H1 (cell line): ENCODE data around the gene GRID1. TPM values are rescaled to one million over a fixed set of nuclear protein-coding genes. Genes with fewer than 3 reads are reported as not detected.

Experiments used
- CTCF ChIA-PET: fragments of 300-600 bp; sonication (Branson Sonifier 250); formaldehyde crosslinking; loops from one replicate; lab custom pipeline; 2021; ENCODE audit not compliant: partially characterized antibody; lab: Charles Lee
- POLR2A ChIA-PET: fragments of 300-600 bp; sonication (Branson Sonifier 250); formaldehyde crosslinking; loops from one replicate; lab custom pipeline; 2021; ENCODE audit warnings: inconsistent platforms; ENCODE audit not compliant: partially characterized antibody; lab: Charles Lee
- DNase-seq, 2 experiments: peaks; one replicate each; pipeline versions ENCODE4 v3.0.0 to v3.0.0-alpha.2; 2010 to 2022; ENCODE audit warnings: low spot score in 2 of 2, low read depth in 1 of 2, mixed read lengths in 1 of 2
- FAIRE-seq: peaks from 2 replicates; lab custom pipeline; 2011; peaks lifted over from hg19 to GRCh38; lab: Jason Lieb, UNC
- H2AFZ ChIP-seq: 2 replicates; pipeline ENCODE4 v1.8.1; 2012; ENCODE audit warnings: low read length, inconsistent platforms
- H2AK5ac ChIP-seq: 2 replicates; pipeline ENCODE4 v1.6.1; 2013; ENCODE audit warnings: low read depth, low read length
- H2BK120ac ChIP-seq: replicated peaks from 2 replicates; pipeline ENCODE3; 2013; ENCODE audit warnings: low read depth, low read length, inconsistent platforms
- H2BK12ac ChIP-seq: 2 replicates; pipeline ENCODE4 v1.6.1; 2013; ENCODE audit warnings: low read depth, low read length
- H2BK15ac ChIP-seq: 2 replicates; pipeline ENCODE4 v1.6.1; 2013; ENCODE audit warnings: low read length
- H2BK20ac ChIP-seq: 2 replicates; pipeline ENCODE4 v1.6.1; 2013; ENCODE audit warnings: low read length
- H2BK5ac ChIP-seq: 2 replicates; pipeline ENCODE4 v1.6.1; 2013; ENCODE audit warnings: low read depth, low read length
- H3K14ac ChIP-seq: 2 replicates; pipeline ENCODE4 v1.6.1; 2013; ENCODE audit warnings: inconsistent platforms; ENCODE audit not compliant: insufficient read length
- H3K18ac ChIP-seq: 2 replicates; pipeline ENCODE4 v1.6.1; 2013; ENCODE audit warnings: low read length; ENCODE audit errors: extremely low read depth
- H3K23ac ChIP-seq: 2 replicates; pipeline ENCODE4 v1.6.1; 2013; ENCODE audit warnings: inconsistent platforms; ENCODE audit not compliant: insufficient read length
- H3K23me2 ChIP-seq: 2 replicates; pipeline ENCODE4 v1.6.1; 2013; ENCODE audit warnings: low read depth, low read length
- H3K27ac ChIP-seq: 2 replicates; pipeline ENCODE4 v1.6.1; 2011; ENCODE audit warnings: low read depth, low read length, inconsistent platforms
- H3K27me3 ChIP-seq, 4 experiments: replicated peaks in 1 of 4; 1 replicate in 1 of 4; 2 replicates in 3 of 4; pipeline versions ENCODE4 v1.6.1 to v1.8.1; 2011 to 2013; ENCODE audit warnings: low read length in 3 of 4, mild to moderate bottlenecking in 3 of 4, inconsistent platforms in 2 of 4, mixed read lengths in 2 of 4, moderate library complexity in 1 of 4; ENCODE audit not compliant: control insufficient read depth in 3 of 4, insufficient read depth in 3 of 4; ENCODE audit errors: extremely low read depth in 1 of 4
- H3K36me3 ChIP-seq, 4 experiments: 2 replicates each; pipeline versions ENCODE4 v1.6.1 to v1.8.1; 2011 to 2013; ENCODE audit warnings: mild to moderate bottlenecking in 4 of 4, low read length in 3 of 4, moderate library complexity in 2 of 4, control low read depth in 1 of 4, inconsistent platforms in 1 of 4; ENCODE audit not compliant: insufficient read depth in 4 of 4, control insufficient read depth in 2 of 4
- H3K4ac ChIP-seq: replicated peaks from 2 replicates; pipeline ENCODE3; 2013; ENCODE audit warnings: low read length, low read depth, mixed read lengths, inconsistent platforms; ENCODE audit not compliant: insufficient read length
- H3K4me1 ChIP-seq, 4 experiments: replicated peaks in 1 of 4; 1 replicate in 1 of 4; 2 replicates in 3 of 4; pipeline versions ENCODE4 v1.6.1 to v1.8.1; 2011 to 2013; ENCODE audit warnings: low read length in 3 of 4, inconsistent platforms in 2 of 4, mixed read lengths in 1 of 4; ENCODE audit not compliant: insufficient read depth in 4 of 4, control insufficient read depth in 3 of 4
- H3K4me2 ChIP-seq, 2 experiments: 2 replicates each; pipeline versions ENCODE4 v1.6.1 to v1.8.1; 2011 to 2013; ENCODE audit warnings: low read depth in 2 of 2, low read length in 2 of 2, control low read depth in 1 of 2, inconsistent platforms in 1 of 2, mild to moderate bottlenecking in 1 of 2; ENCODE audit not compliant: insufficient read depth in 1 of 2
- H3K4me3 ChIP-seq, 4 experiments: fragments of 200-600, 300-600 bp in 1 of 4; sonication (generic), shearing (Covaris generic), sonication (Bioruptor Twin) in 1 of 4; 2 replicates each; pipeline versions ENCODE4 v1.5.1 to v1.8.1; 2011 to 2016; ENCODE audit warnings: low read length in 4 of 4, low read depth in 3 of 4, control low read depth in 2 of 4, inconsistent platforms in 2 of 4, mild to moderate bottlenecking in 2 of 4, mixed read lengths in 1 of 4, moderate library complexity in 1 of 4; ENCODE audit not compliant: insufficient read depth in 2 of 4; ENCODE audit errors: extremely low read depth in 1 of 4
- H3K56ac ChIP-seq: replicated peaks from 2 replicates; pipeline ENCODE3; 2013; ENCODE audit warnings: low read depth, mild to moderate bottlenecking, mixed read lengths, low read length, inconsistent platforms; ENCODE audit not compliant: insufficient read length
- H3K79me1 ChIP-seq: 2 replicates; pipeline ENCODE4 v1.6.1; 2013; ENCODE audit warnings: low read depth, low read length, control low read depth
- H3K79me2 ChIP-seq, 2 experiments: 2 replicates each; pipeline versions ENCODE4 v1.6.1 to v1.8.1; 2012 to 2013; ENCODE audit warnings: low read length in 2 of 2, mild to moderate bottlenecking in 2 of 2, inconsistent platforms in 1 of 2; ENCODE audit not compliant: insufficient read depth in 2 of 2, control insufficient read depth in 1 of 2
- H3K9ac ChIP-seq, 4 experiments: replicated peaks in 1 of 4; 1 replicate in 1 of 4; 2 replicates in 3 of 4; pipeline versions ENCODE4 v1.6.1 to v1.8.1; 2011 to 2013; ENCODE audit warnings: low read depth in 3 of 4, low read length in 3 of 4, control low read depth in 2 of 4, mild to moderate bottlenecking in 2 of 4, moderate library complexity in 2 of 4, inconsistent platforms in 1 of 4; ENCODE audit errors: extremely low read depth in 1 of 4
- H3K9me3 ChIP-seq, 2 experiments: 2 replicates each; pipeline versions ENCODE4 v1.6.1 to v1.8.1; 2012 to 2013; ENCODE audit warnings: mild to moderate bottlenecking in 2 of 2, moderate library complexity in 2 of 2, control low read depth in 1 of 2, inconsistent platforms in 1 of 2, low read depth in 1 of 2, low read length in 1 of 2, mixed read lengths in 1 of 2; ENCODE audit not compliant: insufficient read depth in 2 of 2
- H4K20me1 ChIP-seq, 2 experiments: replicated peaks in 1 of 2; 2 replicates each; pipeline versions ENCODE3 to v1.8.1; 2011 to 2013; ENCODE audit warnings: inconsistent platforms in 2 of 2, low read length in 2 of 2, mild to moderate bottlenecking in 1 of 2; ENCODE audit not compliant: insufficient read depth in 2 of 2, control insufficient read depth in 1 of 2
- H4K5ac ChIP-seq: 2 replicates; pipeline ENCODE4 v1.6.1; 2013; ENCODE audit warnings: low read length, low read depth, mixed read lengths, inconsistent platforms; ENCODE audit not compliant: insufficient read length
- H4K8ac ChIP-seq: 2 replicates; pipeline ENCODE4 v1.8.0; 2013; ENCODE audit warnings: mild to moderate bottlenecking, moderate library complexity, low read length, inconsistent platforms; ENCODE audit not compliant: insufficient read depth; ENCODE audit errors: extremely low read depth
- H4K91ac ChIP-seq: replicated peaks from 2 replicates; pipeline ENCODE3; 2013; ENCODE audit warnings: low read length, mixed read lengths, inconsistent platforms; ENCODE audit not compliant: insufficient read length
- CHD2 ChIP-seq: IDR thresholded peaks from 2 replicates; pipeline ENCODE4 v1.6.1; 2012; ENCODE audit warnings: low read length, improper control_type of control experiment
- GTF2F1 ChIP-seq: IDR thresholded peaks from 2 replicates; pipeline ENCODE4 v1.6.1; 2012; ENCODE audit warnings: low read depth, low read length, improper control_type of control experiment, borderline replicate concordance
- MAFK ChIP-seq: IDR thresholded peaks from 2 replicates; pipeline ENCODE4 v1.6.1; 2012; ENCODE audit warnings: low read depth, mild to moderate bottlenecking, improper control_type of control experiment, low read length
- RAD21 ChIP-seq, 2 experiments: IDR thresholded peaks in 1 of 2; conservative IDR thresholded peaks in 1 of 2; 2 replicates each; pipeline ENCODE4 v1.6.1; 2011; ENCODE audit warnings: low read depth in 2 of 2, low read length in 2 of 2, improper control_type of control experiment in 1 of 2, inconsistent platforms in 1 of 2, mild to moderate bottlenecking in 1 of 2, moderate library complexity in 1 of 2
- RXRA ChIP-seq: IDR thresholded peaks from 2 replicates; pipeline ENCODE4 v1.6.1; 2011; ENCODE audit warnings: low read depth, mild to moderate bottlenecking, low read length, moderate library complexity; ENCODE audit not compliant: insufficient read depth
- SIX5 ChIP-seq: IDR thresholded peaks from 2 replicates; pipeline ENCODE4 v1.6.1; 2011; ENCODE audit warnings: mild to moderate bottlenecking, low read depth, low read length
- SP2 ChIP-seq: IDR thresholded peaks from 2 replicates; pipeline ENCODE4 v1.6.1; 2012; ENCODE audit warnings: mild to moderate bottlenecking, low read length, inconsistent platforms
- SUZ12 ChIP-seq: fragments of 200-600 bp; sonication (generic); IDR thresholded peaks from 2 replicates; pipeline ENCODE4 v1.6.1; 2012; ENCODE audit warnings: mild to moderate bottlenecking, inconsistent platforms, low read length, moderate library complexity, mixed read lengths
- TEAD4 ChIP-seq: IDR thresholded peaks from 2 replicates; pipeline ENCODE4 v1.6.1; 2012; ENCODE audit warnings: low read depth, low read length, inconsistent platforms, mixed read lengths
- WGBS, 2 experiments: shearing (Covaris generic) in 1 of 2; methylation state at CpG; one replicate each; pipeline versions ENCODE4 v1.1.6 to v1.1.7; 2013 to 2015; ENCODE audit warnings: low lambda C conversion rate in 2 of 2, mixed read lengths in 2 of 2, inconsistent platforms in 1 of 2, low coverage in 1 of 2, missing lambda C conversion rate in 1 of 2; ENCODE audit not compliant: insufficient replicate concordance in 2 of 2, insufficient coverage in 1 of 2, insufficient read length in 1 of 2; ENCODE audit errors: extremely low coverage in 1 of 2, missing lambda C conversion rate in 1 of 2; 5-methylcytosine and 5-hydroxymethylcytosine counted together
- polyA plus RNA-seq, 7 experiments: library from polyadenylated mRNA; depleted of rRNA in 3 of 7; stranded (reverse) in 5 of 7; unstranded in 2 of 7; fragments of >200 nt in 5 of 7; fragments of 200-250 nt in 2 of 7; gene quantifications; 1 replicate in 5 of 7; 2 replicates in 1 of 7; 4 replicates in 1 of 7; pipeline versions ENCODE4 v1.2.1 to v1.2.3, GENCODE V29; 2011 to 2013; ENCODE audit warnings: missing spikeins in 2 of 7, mixed read lengths in 2 of 7
- total RNA-seq: library from RNA; stranded (reverse); fragmentation: NEBNext Ultra II Directional; extraction: Animal tissue kit (Norgen Biotek cat#: 25700); gene quantifications from 2 replicates; pipeline ENCODE4 v1.2.1, GENCODE V29; 2021
- TF ChIP-seq, protein P1 (sequence below): IDR thresholded peaks from 2 replicates; pipeline ENCODE4 v1.6.1; 2012; ENCODE audit warnings: inconsistent platforms
- TF ChIP-seq, protein P2 (sequence below): IDR thresholded peaks from 2 replicates; pipeline ENCODE4 v1.6.1; 2011; ENCODE audit warnings: low read length, improper control_type of control experiment

The GRID1 gene
- total and polyA plus RNA-seq, 2 of the 8 experiments (the other 6 are each of a cell fraction or from before 2014, with no cell fraction given): 0.22 to 0.30 TPM

- ChIA-PET POLR2A (no interaction called here), CTCF (interaction anchor here (0.7 kb wide), 1 partner anchor 1811 kb away, joined by 3 read pairs; no protein-coding TSS in a partner anchor)
- Histone ChIP-seq H3K23ac (no peak overlapping the region), H2BK15ac (no peak overlapping the region), H3K23me2 (no peaks in the 10 kb centered on the region), H3K36me3 (no peaks in the 10 kb centered on the region), H3K14ac (no peak overlapping the region), H3K56ac (no peak overlapping the region), H4K8ac (no peak overlapping the region), H3K27ac (no peak overlapping the region), H3K4me2 (no peak overlapping the region), H3K4ac (no peak overlapping the region), H4K5ac (no peak overlapping the region), H2BK12ac (no peak overlapping the region), H3K79me2 (no peaks in the 10 kb centered on the region), H2BK5ac (no peak overlapping the region), H2BK120ac (no peak overlapping the region), H3K9ac (no peak overlapping the region), H3K4me1 (no peaks in the 10 kb centered on the region), H3K18ac (no peak overlapping the region), H2AK5ac (no peak overlapping the region), H2AFZ (no peak overlapping the region), H3K4me3 (no peak overlapping the region), H4K20me1 (no peaks in the 10 kb centered on the region), H3K79me1 (no peaks in the 10 kb centered on the region), H3K27me3 (no peaks in the 10 kb centered on the region), H2BK20ac (no peak overlapping the region), H4K91ac (no peak overlapping the region), H3K9me3 (no peaks in the 10 kb centered on the region)
- no peak for DNase-seq
- FAIRE-seq: no peak
- WGBS, 2 experiments: 94% methylated on average over 9 of the region's 9 CpGs; no CpG with 5 or more reads in 1 of the 2 experiments
- TF ChIP-seq CHD2 (no peak), TEAD4 (no peak), GTF2F1 (no peak), RXRA (no peak), RAD21 (IDR thresholded peaks at IDR 0.05 in 1 of 2, conservative IDR thresholded peaks at IDR 0.05 in 1 of 2; ENCODE audit: low read depth in 2 of 2, low read length in 2 of 2) (no peak), MAFK (no peak), SUZ12 (no peak), SIX5 (no peak), SP2 (no peak)
- TF ChIP-seq, protein P1, sequence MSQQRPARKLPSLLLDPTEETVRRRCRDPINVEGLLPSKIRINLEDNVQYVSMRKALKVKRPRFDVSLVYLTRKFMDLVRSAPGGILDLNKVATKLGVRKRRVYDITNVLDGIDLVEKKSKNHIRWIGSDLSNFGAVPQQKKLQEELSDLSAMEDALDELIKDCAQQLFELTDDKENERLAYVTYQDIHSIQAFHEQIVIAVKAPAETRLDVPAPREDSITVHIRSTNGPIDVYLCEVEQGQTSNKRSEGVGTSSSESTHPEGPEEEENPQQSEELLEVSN: no peak
- TF ChIP-seq, protein P2, sequence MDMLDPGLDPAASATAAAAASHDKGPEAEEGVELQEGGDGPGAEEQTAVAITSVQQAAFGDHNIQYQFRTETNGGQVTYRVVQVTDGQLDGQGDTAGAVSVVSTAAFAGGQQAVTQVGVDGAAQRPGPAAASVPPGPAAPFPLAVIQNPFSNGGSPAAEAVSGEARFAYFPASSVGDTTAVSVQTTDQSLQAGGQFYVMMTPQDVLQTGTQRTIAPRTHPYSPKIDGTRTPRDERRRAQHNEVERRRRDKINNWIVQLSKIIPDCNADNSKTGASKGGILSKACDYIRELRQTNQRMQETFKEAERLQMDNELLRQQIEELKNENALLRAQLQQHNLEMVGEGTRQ: no peak
Measured at GRCh38 chr10:85617751-85618546, 748.6 kb downstream of the GRID1 start.
